Stimulated activated CD8-positive, alpha-beta memory T cell treated with anti-CD3 and anti-CD28 coated beads, Interleukin-12 subunit alpha, Interleukin-12 subunit beta, amount 100 ng/mL, for 1 hour (primary cell): ENCODE measurements around the gene CHMP1A.
A peak's percentile ranks its signal among the peaks of the same experiment; 100 is the strongest.

Experiments
- DNase-seq: peaks from one replicate; pipeline ENCODE4 v3.0.0-alpha.2; 2020; ENCODE audit warnings: low read depth

CHMP1A gene

DNA sequence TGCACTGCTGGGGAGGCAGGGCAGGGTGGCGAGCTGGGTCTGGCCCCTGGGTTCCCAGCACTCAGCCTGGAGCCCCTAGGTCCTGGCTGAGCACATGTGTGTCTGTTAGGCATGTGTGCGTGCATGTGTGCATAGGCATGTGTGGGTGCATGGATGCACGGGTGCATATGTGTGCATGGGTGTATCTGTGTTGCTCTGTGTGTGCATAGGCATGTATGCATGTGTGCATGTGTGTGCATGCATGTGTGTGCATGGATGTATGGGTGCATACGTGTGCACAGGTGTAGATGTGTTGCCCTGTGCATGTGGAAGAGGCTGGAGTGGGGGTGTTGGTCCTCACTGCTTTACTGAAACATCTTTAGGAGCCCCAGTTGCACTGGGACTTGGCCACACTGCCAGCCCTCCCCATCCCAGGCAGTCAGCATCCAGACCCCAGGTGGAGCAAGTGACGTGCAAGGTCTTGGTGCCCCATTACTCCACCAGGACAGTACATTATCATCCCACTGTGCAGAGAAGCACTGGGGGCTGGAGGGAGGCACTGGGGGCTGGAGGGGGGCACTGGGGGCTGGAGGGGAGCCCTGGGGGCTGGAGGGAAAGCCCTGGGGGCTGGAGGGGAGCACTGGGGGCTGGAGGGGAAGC lies 54.4 kb downstream of the CHMP1A start:
- DNase-seq: no peak

DNA sequence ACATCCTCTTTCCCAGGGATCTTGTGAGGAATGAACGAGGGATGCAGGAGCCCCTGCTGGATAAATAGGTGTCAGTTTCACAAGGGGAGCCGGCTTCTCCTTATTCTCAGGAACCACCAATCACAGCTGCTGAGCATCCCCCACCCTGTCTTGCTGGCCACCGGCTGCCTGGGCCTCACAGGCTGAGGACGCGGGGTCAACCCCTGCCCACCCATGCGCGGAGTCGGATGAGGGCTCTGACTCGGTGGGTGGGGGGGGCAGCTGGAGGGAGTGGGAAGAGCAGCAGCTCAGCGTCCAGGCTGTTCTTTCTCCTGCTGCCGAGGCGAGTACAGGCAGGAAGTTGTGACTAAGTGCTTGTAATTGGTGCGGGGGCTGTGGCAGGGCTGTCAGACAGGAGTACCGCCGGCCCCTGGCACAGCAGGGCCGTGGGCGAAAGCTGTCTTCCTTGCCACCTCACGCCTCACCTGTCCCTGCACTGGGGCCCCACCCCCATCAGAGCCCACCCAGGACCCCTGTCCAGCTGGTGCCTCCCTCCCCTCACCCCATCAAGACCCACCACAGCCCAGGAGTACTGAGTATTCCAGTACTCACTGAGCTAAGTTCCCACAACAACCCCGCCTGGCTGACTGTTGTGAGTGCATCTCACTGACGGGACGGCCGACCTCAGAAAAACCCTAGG lies 55.1 kb downstream of the CHMP1A start:
- peak; percentile 41 for DNase-seq

DNA sequence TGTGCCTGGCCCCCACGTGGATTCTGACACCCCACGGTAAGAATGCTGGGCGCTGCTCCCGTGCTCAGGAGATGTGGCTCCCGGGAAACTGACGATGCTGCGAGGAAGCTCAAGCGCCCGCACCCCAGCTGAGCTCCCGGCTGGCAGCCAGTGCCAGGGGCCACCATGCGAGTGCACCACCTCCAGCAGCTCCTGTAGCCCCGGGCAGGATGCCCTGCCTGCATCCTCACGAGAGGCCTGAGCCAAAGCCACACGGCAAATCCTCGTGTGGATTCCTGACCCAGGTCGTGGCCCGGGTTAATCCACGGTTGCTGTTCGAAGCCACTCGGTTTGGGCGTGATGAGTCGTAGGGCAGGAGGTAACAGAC lies 55.6 kb downstream of the CHMP1A start:
- no peak for DNase-seq

DNA sequence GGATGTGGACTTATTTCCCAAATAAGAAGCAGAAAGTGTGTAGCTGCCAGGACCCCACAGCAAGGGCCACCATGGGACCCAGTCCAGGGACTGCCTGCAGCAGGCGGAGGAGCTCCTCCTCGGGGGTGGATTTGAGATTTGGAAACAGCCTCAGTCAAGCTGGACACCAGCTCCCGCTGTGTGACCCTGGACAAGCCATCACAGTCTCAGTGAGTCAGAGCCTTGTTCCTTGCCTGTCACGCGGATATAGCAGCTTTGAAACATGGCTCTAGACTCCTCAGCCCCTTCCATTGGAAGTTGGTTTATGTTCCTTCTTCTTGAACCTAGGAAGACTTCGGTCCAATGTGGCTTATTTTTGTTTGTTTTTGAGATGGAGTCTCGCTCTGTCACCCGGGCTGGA lies 56.6 kb downstream of the CHMP1A start:
- DNase-seq: no peak

DNA sequence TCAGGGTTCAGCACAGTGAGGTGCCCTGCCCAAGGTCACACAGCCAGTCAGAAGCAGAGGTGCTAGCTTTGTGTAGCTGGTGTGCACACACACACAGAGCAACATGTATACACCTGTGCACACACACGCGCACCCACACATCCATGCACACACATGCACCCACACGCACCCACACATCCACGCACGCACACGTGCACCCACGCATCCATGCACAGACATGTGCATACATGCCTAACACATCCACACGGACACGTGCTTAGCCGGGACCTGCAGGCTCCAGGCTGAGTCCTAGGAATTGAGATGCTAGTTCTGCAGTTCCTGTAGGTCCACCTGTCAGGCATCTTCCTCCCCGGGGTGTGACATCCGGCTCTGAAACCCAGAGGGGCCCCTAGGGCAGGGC lies 57.1 kb downstream of the CHMP1A start:
- no peak for DNase-seq

DNA sequence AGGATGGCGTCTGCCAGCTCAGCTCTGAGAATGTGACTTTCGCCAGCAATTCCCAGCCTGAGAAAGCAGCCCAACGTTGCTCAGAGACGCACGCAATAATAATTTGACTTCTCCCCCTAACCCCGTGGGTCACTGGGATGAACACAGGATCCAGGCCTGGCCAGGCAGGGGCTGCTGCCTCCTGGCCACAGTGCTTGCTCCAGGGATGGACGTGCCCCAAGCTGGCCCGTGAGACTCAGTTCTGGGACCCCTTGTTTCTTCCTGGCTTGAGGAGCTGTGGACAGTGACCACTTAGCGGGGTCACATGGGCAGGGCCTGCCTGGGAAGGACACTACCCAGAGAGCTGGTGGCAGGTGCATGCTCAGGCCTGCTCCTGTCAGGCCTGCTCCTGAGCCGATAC lies 57.6 kb downstream of the CHMP1A start:
- no peak for DNase-seq

DNA sequence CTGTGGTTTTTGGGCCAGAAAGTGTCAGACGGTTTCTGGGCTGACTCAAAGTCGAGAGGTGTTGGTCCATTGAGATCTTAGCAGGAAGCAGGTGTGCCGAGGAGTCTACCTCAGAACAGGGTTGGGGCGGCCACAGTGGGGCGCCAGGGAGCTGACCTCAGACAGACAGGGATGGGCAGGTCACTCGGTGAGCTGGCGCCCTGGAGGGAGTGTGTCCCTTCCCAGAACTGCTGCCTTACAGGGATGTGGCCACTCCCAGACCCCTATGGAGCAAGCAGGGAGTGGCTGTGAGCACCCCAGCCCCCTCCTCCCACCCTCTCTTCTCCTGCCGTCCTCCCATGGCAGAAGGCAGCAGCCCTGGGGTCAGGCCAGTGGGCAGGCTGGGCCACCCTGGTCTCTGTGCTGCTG lies 58.1 kb downstream of the CHMP1A start:
- DNase-seq: no peak

DNA sequence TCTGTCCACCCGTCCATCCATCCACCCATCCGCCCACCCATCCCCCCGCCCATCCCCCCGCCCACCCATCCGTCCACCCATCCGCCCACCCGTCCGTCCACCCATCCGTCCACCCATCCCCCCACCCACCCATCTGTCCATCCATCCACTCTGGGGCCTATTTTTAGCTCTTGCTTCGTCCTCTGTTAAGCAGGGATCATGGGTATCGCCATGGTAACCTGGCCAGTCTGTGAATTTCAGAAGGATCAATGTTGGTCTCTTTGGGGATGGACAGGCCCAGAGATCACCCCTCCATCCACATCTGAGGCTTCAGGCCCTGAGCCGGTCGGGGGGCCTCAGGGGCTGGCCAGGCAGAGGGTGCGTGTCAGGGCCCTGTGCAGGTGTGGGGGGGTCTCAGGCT lies 59.3 kb downstream of the CHMP1A start:
- DNase-seq: no peak

DNA sequence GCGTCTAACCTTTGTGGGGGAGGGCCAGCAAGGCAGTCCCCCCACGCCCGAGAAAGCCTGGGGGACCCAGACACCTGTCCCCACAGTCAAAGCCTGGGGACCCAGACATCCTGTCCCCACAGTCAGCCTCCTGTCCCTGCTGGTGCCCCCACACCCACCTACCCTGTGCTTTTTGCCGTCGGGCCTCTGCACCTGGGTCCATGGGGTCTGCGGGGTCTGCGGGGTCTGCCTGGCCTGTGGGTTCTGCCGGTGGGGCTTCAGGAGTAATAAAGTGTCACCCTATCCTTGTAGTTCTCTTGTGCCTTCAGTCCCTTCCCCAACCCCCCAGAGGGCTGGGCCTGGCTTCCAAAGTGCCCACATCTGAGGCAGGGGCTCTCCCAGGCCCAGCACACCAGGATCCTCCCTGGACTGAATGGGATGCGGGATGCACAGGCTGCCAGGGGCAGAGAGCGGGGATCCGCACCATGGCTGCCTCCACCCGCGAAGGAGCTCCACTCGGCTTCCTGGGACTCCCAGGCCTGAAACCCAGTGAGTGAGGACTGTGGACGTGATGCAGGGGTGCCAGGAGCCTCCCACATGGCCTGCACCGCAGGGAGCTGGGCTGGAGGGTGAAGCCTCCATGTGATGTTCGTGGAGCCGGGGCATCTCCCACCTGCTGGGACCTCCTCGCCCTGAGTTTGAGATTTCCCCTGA lies 60.4 kb downstream of the CHMP1A start:
- DNase-seq: no peak

DNA sequence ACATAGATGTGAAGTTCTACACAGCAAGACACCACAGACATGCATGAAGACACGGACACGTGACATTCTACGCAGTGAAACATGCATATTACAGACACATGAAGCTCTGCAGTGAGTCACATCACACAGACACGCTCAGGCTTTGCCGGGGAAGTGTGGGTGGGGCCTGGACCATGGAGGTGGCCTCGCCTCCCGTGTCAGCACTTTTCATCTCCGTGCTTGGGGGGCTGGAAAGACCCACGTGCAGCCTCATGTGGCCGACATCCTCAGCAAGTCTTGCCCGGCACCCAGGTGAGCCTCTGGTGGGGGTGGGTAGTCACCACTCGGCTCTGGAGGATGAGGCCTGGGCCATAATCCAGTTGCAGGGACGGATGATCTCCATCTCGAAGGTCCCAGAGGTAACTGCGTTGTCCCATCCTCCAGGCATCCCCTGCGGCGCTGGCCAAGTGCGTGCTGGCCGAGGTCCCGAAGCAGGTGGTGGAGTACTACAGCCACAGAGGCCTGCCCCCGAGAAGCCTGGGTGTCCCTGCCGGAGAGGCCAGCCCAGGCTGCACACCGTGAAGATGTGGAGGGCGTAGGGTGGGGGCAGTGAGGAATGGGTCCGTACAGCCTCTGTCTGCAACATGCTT lies 61.3 kb downstream of the CHMP1A start:
- DNase-seq: no peak

DNA sequence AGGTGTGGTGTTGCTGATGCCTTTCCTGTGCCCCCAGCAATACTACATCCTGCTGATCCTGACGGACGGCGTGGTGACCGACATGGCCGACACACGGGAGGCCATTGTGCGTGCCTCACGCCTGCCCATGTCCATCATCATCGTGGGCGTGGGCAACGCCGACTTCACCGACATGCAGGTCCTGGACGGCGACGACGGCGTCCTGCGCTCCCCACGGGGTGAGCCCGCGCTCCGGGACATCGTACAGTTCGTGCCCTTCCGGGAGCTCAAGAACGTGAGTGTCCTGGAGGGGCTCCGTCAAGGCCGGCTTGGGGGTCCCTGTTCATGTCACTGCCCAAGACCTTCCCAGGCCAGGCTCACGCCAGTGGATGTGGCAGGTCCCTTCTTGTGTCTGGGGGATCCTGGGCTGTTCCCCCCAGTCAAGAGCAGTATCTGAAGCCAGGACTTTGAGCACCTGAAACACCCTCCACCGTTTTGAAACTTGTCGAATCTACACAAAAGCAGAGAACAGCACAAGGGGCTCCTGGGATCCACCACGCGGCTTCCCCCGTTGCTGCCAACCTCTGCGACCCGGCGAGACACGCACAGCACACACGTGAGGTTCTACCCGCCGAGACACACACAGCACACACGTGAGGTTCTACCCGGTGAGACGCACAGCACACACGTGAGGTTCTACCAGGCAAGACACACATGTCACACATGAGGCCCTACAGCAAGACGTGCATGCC lies 62.0 kb downstream of the CHMP1A start:
- DNase-seq: no peak
